Peyer's patch (tissue), 4 donors: ENCODE results near the gene RGS17.

ENCODE experiments used
- POLR2A ChIP-seq, 2 donors: fragments of 450-650 bp; IDR thresholded peaks; one replicate each; pipeline ENCODE4 v1.5.1; 2017; ENCODE audit warnings: antibody characterized with exemption in 2 of 2, mild to moderate bottlenecking in 2 of 2, moderate library complexity in 2 of 2
- TF ChIP-seq, protein P1 (sequence below), 6 experiments: fragments of 450-650 bp in 4 of 6; fragments of 200-600 bp in 2 of 6; sonication (generic) in 1 of 6; IDR thresholded peaks; one replicate each; pipeline ENCODE4 v1.5.1; 2017 to 2019; ENCODE audit warnings: antibody characterized with exemption in 6 of 6, mild to moderate bottlenecking in 3 of 6, moderate library complexity in 1 of 6

- TF ChIP-seq, protein P1, sequence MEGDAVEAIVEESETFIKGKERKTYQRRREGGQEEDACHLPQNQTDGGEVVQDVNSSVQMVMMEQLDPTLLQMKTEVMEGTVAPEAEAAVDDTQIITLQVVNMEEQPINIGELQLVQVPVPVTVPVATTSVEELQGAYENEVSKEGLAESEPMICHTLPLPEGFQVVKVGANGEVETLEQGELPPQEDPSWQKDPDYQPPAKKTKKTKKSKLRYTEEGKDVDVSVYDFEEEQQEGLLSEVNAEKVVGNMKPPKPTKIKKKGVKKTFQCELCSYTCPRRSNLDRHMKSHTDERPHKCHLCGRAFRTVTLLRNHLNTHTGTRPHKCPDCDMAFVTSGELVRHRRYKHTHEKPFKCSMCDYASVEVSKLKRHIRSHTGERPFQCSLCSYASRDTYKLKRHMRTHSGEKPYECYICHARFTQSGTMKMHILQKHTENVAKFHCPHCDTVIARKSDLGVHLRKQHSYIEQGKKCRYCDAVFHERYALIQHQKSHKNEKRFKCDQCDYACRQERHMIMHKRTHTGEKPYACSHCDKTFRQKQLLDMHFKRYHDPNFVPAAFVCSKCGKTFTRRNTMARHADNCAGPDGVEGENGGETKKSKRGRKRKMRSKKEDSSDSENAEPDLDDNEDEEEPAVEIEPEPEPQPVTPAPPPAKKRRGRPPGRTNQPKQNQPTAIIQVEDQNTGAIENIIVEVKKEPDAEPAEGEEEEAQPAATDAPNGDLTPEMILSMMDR (IDR thresholded peaks at IDR 0.05): no peak
- no peak for TF ChIP-seq POLR2A (IDR thresholded peaks at IDR 0.05)
These were observed 4.6 kb upstream of the RGS17 start for GRCh38 chr6:153135681-153136080.
